Activated naive CD4-positive, alpha-beta T cell treated with anti-CD3 and anti-CD28 coated beads, Interleukin-2, amount 10 ng/mL, durations not matched to agents 7 days and 5 days (primary cell): ENCODE data around the gene PCYOX1L.

Experiments used
- CTCF ChIA-PET: fragments of 350-600 bp; sonication (Branson Sonifier 250); formaldehyde crosslinking; loops from one replicate; lab custom pipeline; 2021; ENCODE audit warnings: antibody characterized with exemption; lab: Charles Lee
- DNase-seq: peaks from one replicate; pipeline ENCODE4 v3.0.0-alpha.2; 2020
- H3K27ac Mint-ChIP-seq: one replicate; pipeline ENCODE4 v1.8.0; 2021; ENCODE audit warnings: mild to moderate bottlenecking, moderate library complexity, mixed read lengths
- H3K27me3 Mint-ChIP-seq: one replicate; pipeline ENCODE4 v1.8.0; 2021; ENCODE audit warnings: mild to moderate bottlenecking, mixed read lengths
- H3K36me3 Mint-ChIP-seq: one replicate; pipeline ENCODE4 v1.8.0; 2021; ENCODE audit warnings: mixed read lengths
- H3K4me1 Mint-ChIP-seq: one replicate; pipeline ENCODE4 v1.8.0; 2021; ENCODE audit warnings: mixed read lengths
- H3K4me3 Mint-ChIP-seq: one replicate; pipeline ENCODE4 v1.8.0; 2021; ENCODE audit warnings: mild to moderate bottlenecking, moderate library complexity, mixed read lengths
- H3K9me3 Mint-ChIP-seq: one replicate; pipeline ENCODE4 v1.8.0; 2021; ENCODE audit warnings: mixed read lengths

PCYOX1L gene

GRCh38 chr5:149323210-149323609, 34.6 kb upstream of the PCYOX1L start:
- Mint-ChIP-seq H3K36me3 (no peaks in the 10 kb centered on the region), H3K4me3 (no peak overlapping the region), H3K4me1 (no peaks in the 10 kb centered on the region), H3K27ac (no peak overlapping the region), H3K27me3 (peaks cover 5% of the 10 kb centered on the region), H3K9me3 (no peaks in the 10 kb centered on the region)
- no peak for DNase-seq
- CTCF ChIA-PET, result interaction anchor here (0.6 to 19.5 kb wide), 4 partner anchors 8 to 113 kb away, joined by 3 to 372 read pairs (median 4); no protein-coding TSS in a partner anchor

DNA sequence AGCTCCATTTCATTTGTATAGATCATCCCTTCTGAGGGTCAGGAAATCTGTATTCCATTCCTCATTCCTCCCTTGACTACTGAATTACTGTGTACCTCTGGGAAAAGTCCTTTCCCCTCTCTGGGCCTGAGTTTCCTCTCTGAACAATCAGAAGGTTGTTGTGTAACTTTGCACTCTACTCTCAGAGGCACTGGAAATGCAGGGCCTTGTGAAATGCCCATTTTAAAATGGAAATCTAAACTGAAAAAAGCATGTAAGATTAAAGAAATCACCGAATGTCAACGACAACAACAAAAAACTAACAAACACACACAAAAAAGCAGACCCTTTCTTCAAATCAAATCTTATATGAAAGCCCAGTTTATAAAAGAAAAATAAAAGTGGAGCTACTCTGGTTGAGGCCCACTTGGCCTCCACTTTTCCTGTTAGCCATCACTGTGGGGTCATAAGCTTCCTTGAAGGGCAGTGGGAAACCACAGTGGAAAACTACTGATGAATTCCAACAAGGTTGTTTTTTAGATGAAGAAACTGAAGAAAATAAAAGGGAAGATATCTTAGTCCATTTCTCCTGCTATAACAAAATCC, 34.1 kb upstream of the PCYOX1L start:
- Mint-ChIP-seq H3K27me3 (peaks cover 5% of the 10 kb centered on the region), H3K4me3 (no peak overlapping the region), H3K9me3 (no peaks in the 10 kb centered on the region), H3K4me1 (no peaks in the 10 kb centered on the region), H3K36me3 (no peaks in the 10 kb centered on the region), H3K27ac (no peak overlapping the region)
- DNase-seq, result no peak
- CTCF ChIA-PET, result interaction anchor here (0.8 to 19.5 kb wide), 4 partner anchors 9 to 112 kb away, joined by 4 to 372 read pairs (median 4); no protein-coding TSS in a partner anchor

- CTCF ChIA-PET, result interaction anchor here (0.8 to 19.5 kb wide), 4 partner anchors 8 to 45 kb away, joined by 3 to 372 read pairs (median 10); no protein-coding TSS in a partner anchor
- no peak overlapping the region for H3K27ac Mint-ChIP-seq
- H3K36me3 Mint-ChIP-seq, result no peaks in the 10 kb centered on the region
- no peaks in the 10 kb centered on the region for H3K9me3 Mint-ChIP-seq
- H3K4me3 Mint-ChIP-seq, result no peak overlapping the region
- no peaks in the 10 kb centered on the region for H3K4me1 Mint-ChIP-seq
- no peak for DNase-seq
- H3K27me3 Mint-ChIP-seq, result peaks cover 3% of the 10 kb centered on the region
Observed at GRCh38 chr5:149324641-149325040, 33.2 kb upstream of the PCYOX1L start.

DNA sequence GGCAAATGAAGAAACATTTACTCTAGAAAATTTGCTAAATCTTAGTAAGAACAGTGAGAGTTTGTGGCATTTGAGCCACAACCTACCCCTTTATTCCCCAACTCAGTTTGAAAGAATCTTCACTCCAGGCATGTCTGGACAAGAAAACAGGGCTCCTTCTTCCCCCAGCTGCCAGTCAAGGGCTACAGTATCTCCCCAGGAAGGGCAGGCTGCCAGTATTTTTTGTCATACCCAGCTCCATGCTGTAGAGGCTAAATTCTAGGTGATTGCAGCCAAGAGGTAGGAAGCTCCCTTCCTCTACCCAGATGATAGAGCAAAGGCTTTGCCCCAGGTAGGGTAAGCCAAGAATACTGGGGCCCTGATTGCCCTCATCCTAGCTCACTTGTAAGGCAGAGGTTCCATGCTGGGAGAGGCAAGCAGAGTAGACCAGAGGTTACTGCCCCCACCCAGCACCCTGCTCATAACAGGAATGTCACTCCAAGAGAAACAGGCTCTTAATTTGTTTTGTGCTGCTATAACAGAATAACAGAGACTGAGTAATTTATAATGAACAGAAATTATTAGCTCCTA, 32.6 kb upstream of the PCYOX1L start:
- DNase-seq, result no peak
- CTCF ChIA-PET, result interaction anchor here (1.3 to 19.5 kb wide), 5 partner anchors 8 to 109 kb away, joined by 3 to 372 read pairs (median 12); no protein-coding TSS in a partner anchor
- no peaks in the 10 kb centered on the region for H3K27me3 Mint-ChIP-seq
- H3K4me3 Mint-ChIP-seq, result no peak overlapping the region
- no peaks in the 10 kb centered on the region for H3K9me3 Mint-ChIP-seq
- no peaks in the 10 kb centered on the region for H3K36me3 Mint-ChIP-seq
- H3K4me1 Mint-ChIP-seq, result no peaks in the 10 kb centered on the region
- H3K27ac Mint-ChIP-seq, result no peak overlapping the region

DNA sequence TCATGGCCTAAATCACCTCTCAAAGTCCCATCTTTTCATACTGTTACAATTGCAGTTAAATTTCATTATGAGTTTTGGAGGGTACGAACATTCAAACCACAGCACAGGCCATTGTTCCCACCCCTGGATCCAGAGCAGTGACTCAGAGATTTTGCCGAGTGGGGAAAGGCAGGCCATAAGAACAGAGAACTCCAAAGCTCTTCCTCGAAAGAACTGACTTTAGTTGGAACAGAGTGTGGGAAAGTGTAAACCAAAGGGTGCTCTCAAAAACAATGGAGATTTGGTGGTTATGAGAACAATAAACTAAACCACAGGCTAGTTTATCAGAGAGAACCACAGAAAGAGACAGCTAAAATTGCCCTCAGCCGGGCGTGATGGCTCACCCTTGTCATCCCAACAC, 32.0 kb upstream of the PCYOX1L start:
- DNase-seq, result no peak

DNA sequence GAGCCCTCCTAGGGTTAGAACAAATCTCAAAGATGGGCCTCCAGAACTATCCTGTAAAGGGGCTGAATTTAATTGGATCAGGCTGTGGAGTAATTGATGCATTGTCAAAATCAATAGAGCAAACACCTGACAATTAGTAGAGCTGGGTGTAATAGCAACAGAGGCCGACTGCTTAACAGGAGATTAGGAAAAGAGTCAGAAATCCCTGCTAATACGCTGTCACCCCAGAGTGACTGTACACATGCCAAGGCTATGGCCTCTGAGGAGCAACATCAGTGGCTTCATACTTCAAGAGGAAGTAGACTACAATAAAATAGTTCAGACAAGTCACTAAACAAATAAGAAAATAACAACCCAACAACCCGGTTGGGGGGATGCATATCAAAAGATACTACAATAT, 31.2 kb upstream of the PCYOX1L start:
- H3K4me3 Mint-ChIP-seq, result no peak overlapping the region
- H3K27ac Mint-ChIP-seq, result no peak overlapping the region
- no peak for DNase-seq
- H3K4me1 Mint-ChIP-seq, result no peaks in the 10 kb centered on the region
- CTCF ChIA-PET, result interaction anchor here (0.8 to 3.4 kb wide), 3 partner anchors 9 to 95 kb away, joined by 3 to 16 read pairs (median 12); no protein-coding TSS in a partner anchor
- no peaks in the 10 kb centered on the region for H3K36me3 Mint-ChIP-seq
- peaks cover 1% of the 10 kb centered on the region for H3K27me3 Mint-ChIP-seq
- no peaks in the 10 kb centered on the region for H3K9me3 Mint-ChIP-seq

More for the DNA sequence above, 32.0 kb upstream of the PCYOX1L start:
- no peak overlapping the region for H3K4me3 Mint-ChIP-seq
- no peaks in the 10 kb centered on the region for H3K4me1 Mint-ChIP-seq
- CTCF ChIA-PET, result interaction anchor here (0.8 to 19.5 kb wide), 6 partner anchors 9 to 108 kb away, joined by 3 to 372 read pairs (median 8); no protein-coding TSS in a partner anchor
- H3K27ac Mint-ChIP-seq, result no peak overlapping the region
- no peaks in the 10 kb centered on the region for H3K9me3 Mint-ChIP-seq
- H3K27me3 Mint-ChIP-seq, result no peaks in the 10 kb centered on the region
- H3K36me3 Mint-ChIP-seq, result no peaks in the 10 kb centered on the region

DNA sequence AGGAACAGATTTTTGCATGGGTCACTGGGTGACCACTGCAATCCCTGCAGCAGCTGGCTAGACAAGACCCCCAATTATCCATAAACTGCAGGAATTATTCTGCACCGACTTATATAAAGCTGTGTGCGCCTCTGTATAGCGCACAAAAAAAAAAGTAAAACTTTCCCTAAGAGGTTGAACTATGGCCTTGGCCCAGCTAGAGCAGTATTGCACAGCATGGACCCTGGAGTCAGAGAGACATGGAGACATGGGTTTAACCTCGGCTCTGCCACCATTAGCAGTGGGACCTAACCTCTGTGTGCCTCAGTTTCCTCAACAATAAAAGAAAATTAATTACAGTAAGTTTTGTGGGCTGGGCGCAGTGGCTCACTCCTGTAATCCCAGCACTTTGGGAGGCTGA, 29.7 kb upstream of the PCYOX1L start:
- no peaks in the 10 kb centered on the region for H3K9me3 Mint-ChIP-seq
- peaks cover 5% of the 10 kb centered on the region for H3K27me3 Mint-ChIP-seq
- no peaks in the 10 kb centered on the region for H3K36me3 Mint-ChIP-seq
- DNase-seq, result no peak
- CTCF ChIA-PET, result interaction anchor here (3.4 kb wide), 1 partner anchor 11 kb away, joined by 16 read pairs; no protein-coding TSS in a partner anchor
- H3K27ac Mint-ChIP-seq, result no peak overlapping the region
- H3K4me1 Mint-ChIP-seq, result no peaks in the 10 kb centered on the region
- no peak overlapping the region for H3K4me3 Mint-ChIP-seq

DNA sequence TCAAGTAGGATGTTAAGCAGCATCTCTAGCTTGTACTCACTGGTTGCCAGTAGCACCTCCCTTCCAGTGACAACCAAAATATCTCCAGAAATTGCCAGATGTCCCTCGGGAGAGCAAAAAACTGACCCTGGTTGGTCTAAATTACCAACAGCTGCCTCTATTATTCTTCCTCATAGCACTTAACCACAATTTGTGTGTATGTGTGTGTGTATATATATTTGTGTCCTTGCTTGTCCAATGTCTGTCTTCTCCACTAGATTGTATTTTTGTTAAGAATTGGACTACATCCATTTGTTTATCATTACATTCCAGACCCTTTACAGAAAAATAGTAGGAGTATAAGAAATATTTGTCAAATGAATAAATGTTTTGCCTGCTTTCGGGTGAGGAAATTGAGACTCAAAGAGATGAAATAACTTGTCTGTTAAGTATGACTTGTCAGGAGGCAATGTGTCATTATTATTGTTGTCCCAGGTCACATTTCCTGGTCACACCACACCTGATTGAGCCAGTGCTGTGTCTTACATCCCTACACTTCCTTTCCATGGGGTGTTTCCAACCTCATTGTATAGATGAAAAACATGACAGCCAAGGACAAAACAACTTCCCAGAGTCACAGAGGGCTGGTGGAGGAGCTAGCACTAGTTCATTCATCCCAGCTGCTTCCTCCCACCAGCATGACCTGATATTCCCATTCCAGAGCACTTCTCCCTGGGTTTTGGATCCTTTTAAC, 24.0 kb upstream of the PCYOX1L start:
- Mint-ChIP-seq H3K27ac (no peak overlapping the region), H3K9me3 (no peaks in the 10 kb centered on the region), H3K27me3 (peaks cover 28% of the 10 kb centered on the region), H3K36me3 (no peaks in the 10 kb centered on the region), H3K4me1 (no peaks in the 10 kb centered on the region), H3K4me3 (no peak overlapping the region)
- no peak for DNase-seq
- CTCF ChIA-PET, result interaction anchor here (0.6 to 1.5 kb wide), 5 partner anchors 15 to 249 kb away, joined by 3 to 4 read pairs (median 3); no protein-coding TSS in a partner anchor

DNA sequence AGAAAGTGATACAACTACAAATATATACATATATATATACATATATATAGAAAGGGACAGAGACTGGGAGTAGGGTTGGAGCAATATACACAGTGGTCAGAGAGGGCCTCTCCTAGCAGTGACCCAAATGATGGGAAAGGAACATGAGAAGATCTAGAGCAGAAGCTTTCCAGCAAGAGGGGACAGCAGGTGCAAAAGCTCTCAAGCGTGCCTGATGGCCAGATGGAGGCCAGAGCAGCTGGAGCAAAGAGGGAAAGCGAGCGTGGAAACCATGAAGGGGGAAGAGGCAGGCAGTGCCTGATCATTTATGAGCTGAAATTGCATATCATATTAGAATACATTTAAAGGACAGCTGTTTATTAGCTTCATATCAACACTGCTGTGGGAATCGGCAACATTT, 20.1 kb upstream of the PCYOX1L start:
- Mint-ChIP-seq H3K36me3 (no peaks in the 10 kb centered on the region), H3K9me3 (no peaks in the 10 kb centered on the region), H3K4me3 (no peak overlapping the region), H3K27me3 (peaks cover 25% of the 10 kb centered on the region), H3K4me1 (no peaks in the 10 kb centered on the region), H3K27ac (no peak overlapping the region)
- CTCF ChIA-PET, result interaction anchor here (0.7 to 1.2 kb wide), 3 partner anchors 13 to 30 kb away, joined by 3 to 4 read pairs (median 4); no protein-coding TSS in a partner anchor
- no peak for DNase-seq

GRCh38 chr5:149338364-149338763, 19.5 kb upstream of the PCYOX1L start:
- CTCF ChIA-PET, result interaction anchor here (0.7 to 1.5 kb wide), 3 partner anchors 14 to 29 kb away, joined by 3 to 4 read pairs (median 3); no protein-coding TSS in a partner anchor
- DNase-seq, result no peak
- H3K4me3 Mint-ChIP-seq, result no peak overlapping the region
- H3K36me3 Mint-ChIP-seq, result no peaks in the 10 kb centered on the region
- H3K4me1 Mint-ChIP-seq, result peaks cover 2% of the 10 kb centered on the region
- peaks cover 23% of the 10 kb centered on the region for H3K27me3 Mint-ChIP-seq
- H3K9me3 Mint-ChIP-seq, result no peaks in the 10 kb centered on the region
- H3K27ac Mint-ChIP-seq, result no peak overlapping the region

DNA sequence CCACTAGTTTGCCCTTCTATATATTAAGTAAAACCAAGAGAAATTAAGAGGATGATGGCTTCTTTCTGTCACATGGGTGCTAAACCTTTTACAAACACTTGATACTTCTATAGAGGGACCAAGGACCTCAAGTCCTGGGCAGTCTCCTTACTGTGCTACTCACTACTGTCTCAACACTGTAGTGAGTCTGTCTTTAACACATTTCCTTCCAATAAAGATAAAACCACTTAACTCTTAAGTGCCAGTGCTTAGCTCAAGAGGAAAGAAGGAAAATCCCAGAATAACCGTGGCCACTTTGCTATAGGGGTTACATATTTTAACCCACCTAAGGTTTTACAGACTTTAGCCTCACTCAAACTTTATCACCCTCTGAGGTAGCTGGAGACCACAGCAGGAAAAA, 16.9 kb upstream of the PCYOX1L start:
- H3K27ac Mint-ChIP-seq, result no peak overlapping the region
- H3K27me3 Mint-ChIP-seq, result peaks cover 13% of the 10 kb centered on the region
- H3K36me3 Mint-ChIP-seq, result peaks cover 3% of the 10 kb centered on the region
- no peak overlapping the region for H3K4me3 Mint-ChIP-seq
- CTCF ChIA-PET, result interaction anchor here (1.1 to 1.8 kb wide), 3 partner anchors 19 to 31 kb away, joined by 3 to 6 read pairs (median 5); no protein-coding TSS in a partner anchor
- peaks cover 20% of the 10 kb centered on the region for H3K4me1 Mint-ChIP-seq
- no peaks in the 10 kb centered on the region for H3K9me3 Mint-ChIP-seq
- no peak for DNase-seq

DNA sequence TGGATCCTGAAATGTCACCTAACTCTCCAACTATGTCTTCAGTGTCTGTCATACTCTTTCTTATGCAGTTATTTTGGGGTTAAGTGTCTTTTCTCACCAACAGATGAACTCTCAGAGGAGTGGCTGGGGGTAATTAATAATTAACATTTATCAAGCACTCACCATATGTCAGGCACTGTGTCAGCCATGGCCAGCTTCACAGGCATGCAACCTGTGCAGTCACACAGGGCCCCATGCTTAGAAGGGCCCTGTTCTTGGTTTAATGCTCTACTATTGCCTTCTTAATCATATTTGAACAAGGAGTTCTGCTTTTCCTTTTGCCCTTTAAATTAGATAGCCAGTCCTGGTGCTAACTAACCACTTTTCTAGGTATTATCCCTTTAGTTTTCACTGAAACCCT, 16.0 kb upstream of the PCYOX1L start:
- Mint-ChIP-seq H3K4me1 (peaks cover 22% of the 10 kb centered on the region), H3K27ac (no peak overlapping the region)
- CTCF ChIA-PET, result interaction anchor here (1.8 kb wide), 1 partner anchor 30 kb away, joined by 6 read pairs; no protein-coding TSS in a partner anchor

DNA sequence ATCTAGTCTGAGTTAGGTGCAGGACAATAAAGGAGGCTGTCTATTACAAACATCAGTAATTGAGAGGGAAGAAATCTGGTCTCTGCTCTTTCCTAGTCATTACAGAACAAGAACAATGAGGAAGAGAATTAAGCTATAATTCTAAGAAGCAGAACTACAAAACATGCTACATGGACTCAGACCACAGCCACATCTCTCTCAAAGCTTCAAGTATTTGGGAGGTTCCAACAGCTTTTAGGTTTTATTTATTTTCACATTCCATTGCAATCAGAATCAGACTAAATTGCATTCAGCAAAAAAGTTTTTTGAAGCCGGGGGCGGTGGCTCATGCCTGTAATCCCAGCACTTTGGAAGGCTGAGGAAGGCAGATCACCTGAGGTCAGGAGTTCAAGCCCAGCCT, 13.7 kb upstream of the PCYOX1L start:
- peaks cover 44% of the 10 kb centered on the region for H3K4me1 Mint-ChIP-seq
- H3K4me3 Mint-ChIP-seq, result no peak overlapping the region
- CTCF ChIA-PET, result interaction anchor here (1.4 to 3.2 kb wide), 4 partner anchors 22 to 28 kb away, joined by 3 to 21 read pairs (median 6); no protein-coding TSS in a partner anchor

More for the DNA sequence above, 16.0 kb upstream of the PCYOX1L start:
- DNase-seq, result no peak
- no peak overlapping the region for H3K4me3 Mint-ChIP-seq
- peaks cover 8% of the 10 kb centered on the region for H3K27me3 Mint-ChIP-seq
- H3K36me3 Mint-ChIP-seq, result peaks cover 9% of the 10 kb centered on the region
- no peaks in the 10 kb centered on the region for H3K9me3 Mint-ChIP-seq

More for the DNA sequence above, 13.7 kb upstream of the PCYOX1L start:
- H3K27ac Mint-ChIP-seq, result peak overlapping the region; percentile 86
- H3K27me3 Mint-ChIP-seq, result no peaks in the 10 kb centered on the region
- no peak for DNase-seq
- peaks cover 30% of the 10 kb centered on the region for H3K36me3 Mint-ChIP-seq
- no peaks in the 10 kb centered on the region for H3K9me3 Mint-ChIP-seq
